BJ (cell line): ENCODE results near the gene GOLGA1. TPM values are rescaled to one million over a fixed set of nuclear protein-coding genes. Genes with fewer than 3 reads are reported as not detected.
"Not testable (repeated sequence)": the region's sequence is repeated elsewhere in the genome, so short reads cannot be mapped to it uniquely, and the experiment has no call there.

Experiments used
- CTCF ChIA-PET: fragments of 350-600 bp; formaldehyde crosslinking; extraction: SDS; loops from one replicate; lab custom pipeline; 2021; ENCODE audit warnings: antibody characterized with exemption, inconsistent platforms; lab: Yijun Ruan, JAX
- POLR2A ChIA-PET: fragments of 300-600 bp; sonication (Branson Sonifier 250); formaldehyde crosslinking; extraction: SDS; loops from one replicate; lab custom pipeline; 2021; ENCODE audit warnings: antibody characterized with exemption; lab: Charles Lee
- DNase-seq: peaks from one replicate; pipeline ENCODE4 v3.0.0-alpha.2; 2011; ENCODE audit warnings: low read depth
- H3K27me3 ChIP-seq: 2 replicates; pipeline ENCODE4 v1.6.0; 2011; ENCODE audit warnings: low read length; ENCODE audit not compliant: control insufficient read depth, insufficient read depth
- H3K36me3 ChIP-seq: 2 replicates; pipeline ENCODE4 v1.5.1; 2011; ENCODE audit warnings: low read length; ENCODE audit not compliant: control insufficient read depth, insufficient read depth
- H3K4me3 ChIP-seq: 2 replicates; pipeline ENCODE4 v1.5.1; 2011; ENCODE audit warnings: low read depth, mild to moderate bottlenecking, control low read depth, low read length
- CTCF ChIP-seq: IDR thresholded peaks from 2 replicates; pipeline ENCODE4 v1.5.1; 2011; ENCODE audit warnings: low read depth, mild to moderate bottlenecking, control low read depth, inconsistent platforms, low read length, moderate library complexity; ENCODE audit not compliant: insufficient read depth
- polyA plus RNA-seq: library from polyadenylated mRNA; depleted of rRNA; stranded (reverse); fragments of >200 nt; gene quantifications from 2 replicates; pipeline ENCODE4 v1.2.3, GENCODE V29; 2011

The GOLGA1 gene
- polyA plus RNA-seq, 1 experiment: 12.4 TPM

- no peak overlapping the region for H3K4me3 ChIP-seq
- peaks cover 2% of the 10 kb centered on the region; the same call in 1 of the 2 replicates for H3K36me3 ChIP-seq
- TF ChIP-seq CTCF: no peak
- DNase-seq: no peak
- POLR2A ChIA-PET: no interaction called here
- no peaks in the 10 kb centered on the region for H3K27me3 ChIP-seq
- CTCF ChIA-PET: interaction anchor here (0.6 kb wide), 1 partner anchor 388 kb away, joined by 3 read pairs; no protein-coding TSS in a partner anchor
Measured at GRCh38 chr9:124973807-124974206, 32.9 kb upstream of the GOLGA1 start.

GRCh38 chr9:124972241-124972770 is 31.4 kb upstream of the GOLGA1 start:
- Histone ChIP-seq H3K27me3 (no peaks in the 10 kb centered on the region), H3K4me3 (no peak overlapping the region), H3K36me3 (peaks cover under 1% of the 10 kb centered on the region; the same call in 1 of the 2 replicates)
- CTCF ChIA-PET: no interaction called here
- POLR2A ChIA-PET: no interaction called here
- no peak for TF ChIP-seq CTCF
- no peak for DNase-seq

GRCh38 chr9:124969401-124969800 is 28.5 kb upstream of the GOLGA1 start:
- CTCF ChIA-PET: interaction anchor here (0.5 to 1.2 kb wide), 3 partner anchors 9 to 106 kb away, joined by 3 to 5 read pairs (median 4); no protein-coding TSS in a partner anchor
- POLR2A ChIA-PET: no interaction called here
- no peak for TF ChIP-seq CTCF
- no peaks in the 10 kb centered on the region for H3K27me3 ChIP-seq
- no peak for DNase-seq
- H3K4me3 ChIP-seq: no peak overlapping the region
- no peaks in the 10 kb centered on the region for H3K36me3 ChIP-seq

- H3K4me3 ChIP-seq: no peak overlapping the region
- ChIA-PET CTCF (no interaction called here), POLR2A (no interaction called here)
- DNase-seq: no peak
- no peak for TF ChIP-seq CTCF
- no peaks in the 10 kb centered on the region for H3K27me3 ChIP-seq
- no peaks in the 10 kb centered on the region for H3K36me3 ChIP-seq
Measured at GRCh38 chr9:124968238-124968637, 27.4 kb upstream of the GOLGA1 start.

- not testable (repeated sequence) for H3K36me3 ChIP-seq, H3K4me3 ChIP-seq, H3K27me3 ChIP-seq, DNase-seq
- CTCF ChIA-PET: interaction anchor here (0.6 to 1.1 kb wide), 2 partner anchors 9 to 15 kb away, joined by 3 to 4 read pairs; no protein-coding TSS in a partner anchor
- POLR2A ChIA-PET: interaction anchor here (0.5 to 0.6 kb wide), 2 partner anchors 161 to 270 kb away, joined by 8 to 9 read pairs; no protein-coding TSS in a partner anchor
Measured at GRCh38 chr9:124965775-124966568, 25.1 kb upstream of the GOLGA1 start.
